WTC11 (cell line): ENCODE results near the gene UCKL1. TPM values are rescaled to one million over a fixed set of nuclear protein-coding genes. Genes with fewer than 3 reads are reported as not detected.
A peak's percentile ranks its signal among the peaks of the same experiment; 100 is the strongest.

Experiments
- ATAC-seq: fragments of 200-7000 bp; cut with Tn5 transposase; 2 replicates; pipeline ENCODE4 v1.10.0; 2021; ENCODE audit warnings: mild to moderate bottlenecking, moderate library complexity
- CTCF ChIA-PET: fragments of 300-600 bp; sonication (Branson Sonifier 250); formaldehyde crosslinking; loops from one replicate; lab custom pipeline; 2021; ENCODE audit warnings: antibody characterized with exemption; lab: Charles Lee
- POLR2A ChIA-PET: fragments of 350-600 bp; sonication (Branson Sonifier 250); formaldehyde crosslinking; loops from one replicate; lab custom pipeline; 2021; ENCODE audit warnings: antibody characterized with exemption; lab: Charles Lee
- DNase-seq: peaks from one replicate; pipeline ENCODE4 v3.0.0; 2021; ENCODE audit warnings: low spot score
- H3K27ac Mint-ChIP-seq: 2 replicates; pipeline ENCODE4 v1.8.0; 2021; ENCODE audit warnings: mixed read lengths
- H3K27me3 Mint-ChIP-seq: 2 replicates; pipeline ENCODE4 v1.8.0; 2021; ENCODE audit warnings: low read depth, mild to moderate bottlenecking, moderate library complexity, mixed read lengths
- H3K36me3 Mint-ChIP-seq: 2 replicates; pipeline ENCODE4 v1.8.0; 2021; ENCODE audit warnings: mixed read lengths
- H3K4me1 Mint-ChIP-seq: 2 replicates; pipeline ENCODE4 v1.8.0; 2022; ENCODE audit warnings: mixed read lengths
- H3K4me3 Mint-ChIP-seq: 2 replicates; pipeline ENCODE4 v1.8.0; 2021; ENCODE audit warnings: mild to moderate bottlenecking, moderate library complexity, mixed read lengths
- H3K9me3 Mint-ChIP-seq: 2 replicates; pipeline ENCODE4 v1.8.0; 2021; ENCODE audit warnings: mixed read lengths
- EMX1 ChIP-seq: fragments of 250-450 bp; sonication (Bioruptor Pico); IDR thresholded peaks from 2 replicates; pipeline ENCODE4 v1.8.0; 2021; ENCODE audit warnings: mild to moderate bottlenecking
- ETV6 ChIP-seq: sonication (generic); formaldehyde crosslinking; IDR thresholded peaks from 2 replicates; pipeline ENCODE4 v1.8.1; 2022; ENCODE audit warnings: mild to moderate bottlenecking, missing genetic modification reagents
- FOXJ3 ChIP-seq: sonication (generic); formaldehyde crosslinking; IDR thresholded peaks from 2 replicates; pipeline ENCODE4 v1.9.0; 2021; ENCODE audit warnings: missing genetic modification reagents, mild to moderate bottlenecking, borderline replicate concordance
- GABPB1 ChIP-seq: sonication (generic); formaldehyde crosslinking; IDR thresholded peaks from 2 replicates; pipeline ENCODE4 v1.8.1; 2023; ENCODE audit warnings: mild to moderate bottlenecking, missing genetic modification reagents
- GTF2I ChIP-seq: fragments of 250-450 bp; sonication (Bioruptor Pico); conservative IDR thresholded peaks from 2 replicates; pipeline ENCODE4 v1.4.0; 2021; ENCODE audit warnings: mild to moderate bottlenecking
- JAZF1 ChIP-seq: fragments of 250-450 bp; sonication (Bioruptor Pico); IDR thresholded peaks from 2 replicates; pipeline ENCODE4 v1.9.0; 2021; ENCODE audit warnings: moderate library complexity, mild to moderate bottlenecking, inconsistent platforms
- KAT7 ChIP-seq: sonication (generic); formaldehyde crosslinking; IDR thresholded peaks from 2 replicates; pipeline ENCODE4 v1.8.1; 2023; ENCODE audit warnings: missing genetic modification reagents, mild to moderate bottlenecking, borderline replicate concordance
- NFATC4 ChIP-seq: fragments of 250-450 bp; sonication (Bioruptor Pico); IDR thresholded peaks from 2 replicates; pipeline ENCODE4 v1.9.0; 2021; ENCODE audit warnings: mild to moderate bottlenecking
- PRRX2 ChIP-seq: fragments of 250-450 bp; sonication (Bioruptor Pico); IDR thresholded peaks from 2 replicates; pipeline ENCODE4 v1.8.0; 2021; ENCODE audit warnings: mild to moderate bottlenecking
- RELA ChIP-seq: sonication (generic); formaldehyde crosslinking; IDR thresholded peaks from 2 replicates; pipeline ENCODE4 v1.8.1; 2022; ENCODE audit warnings: missing genetic modification reagents, mild to moderate bottlenecking, borderline replicate concordance
- ZNF121 ChIP-seq: sonication (generic); formaldehyde crosslinking; IDR thresholded peaks from 2 replicates; pipeline ENCODE4 v1.8.0; 2023; ENCODE audit warnings: missing genetic modification reagents
- ZNF263 ChIP-seq: sonication (generic); formaldehyde crosslinking; IDR thresholded peaks from 2 replicates; pipeline ENCODE4 v1.8.1; 2022; ENCODE audit warnings: low read depth, mild to moderate bottlenecking, moderate library complexity, missing genetic modification reagents
- ZNF671 ChIP-seq: fragments of 250-450 bp; sonication (Bioruptor Pico); IDR thresholded peaks from 2 replicates; pipeline ENCODE4 v1.8.0; 2021; ENCODE audit warnings: mild to moderate bottlenecking
- total RNA-seq: library from RNA; stranded (reverse); gene quantifications from 3 replicates; pipeline ENCODE4 v1.2.3, GENCODE V29; 2021
- TF ChIP-seq, protein P1 (sequence below): fragments of 250-450 bp; sonication (Bioruptor Pico); conservative IDR thresholded peaks from 2 replicates; pipeline ENCODE4 v1.9.0; 2021; ENCODE audit warnings: mild to moderate bottlenecking
- TF ChIP-seq, protein P2 (sequence below): sonication (generic); formaldehyde crosslinking; IDR thresholded peaks from 2 replicates; pipeline ENCODE4 v1.8.1; 2022; ENCODE audit warnings: mild to moderate bottlenecking, missing genetic modification reagents, moderate library complexity, borderline replicate concordance
- TF ChIP-seq, protein P3 (sequence below): fragments of 250-450 bp; sonication (Bioruptor Pico); IDR thresholded peaks from 2 replicates; pipeline ENCODE4 v2.1.2; 2022; ENCODE audit warnings: mild to moderate bottlenecking, moderate library complexity
- TF ChIP-seq, protein P4 (sequence below): sonication (generic); formaldehyde crosslinking; conservative IDR thresholded peaks from 2 replicates; pipeline ENCODE4 v1.8.1; 2022; ENCODE audit warnings: mild to moderate bottlenecking, missing genetic modification reagents
- TF ChIP-seq, protein P5 (sequence below): sonication (generic); formaldehyde crosslinking; IDR thresholded peaks from 2 replicates; pipeline ENCODE4 v1.8.1; 2022; ENCODE audit warnings: missing genetic modification reagents, borderline replicate concordance
- TF ChIP-seq, protein P6 (sequence below): fragments of 250-450 bp; sonication (Bioruptor Pico); IDR thresholded peaks from 2 replicates; pipeline ENCODE4 v1.9.0; 2021; ENCODE audit warnings: mild to moderate bottlenecking
- TF ChIP-seq, protein P7 (sequence below): sonication (generic); formaldehyde crosslinking; IDR thresholded peaks from 2 replicates; pipeline ENCODE4 v1.8.0; 2022; ENCODE audit warnings: mild to moderate bottlenecking, missing genetic modification reagents
- TF ChIP-seq, protein P8 (sequence below): sonication (generic); formaldehyde crosslinking; IDR thresholded peaks from 2 replicates; pipeline ENCODE4 v1.8.1; 2022; ENCODE audit warnings: low read depth, missing genetic modification reagents, borderline replicate concordance
- TF ChIP-seq, protein P9 (sequence below): sonication (generic); formaldehyde crosslinking; IDR thresholded peaks from 2 replicates; pipeline ENCODE4 v1.8.0; 2022; ENCODE audit warnings: mild to moderate bottlenecking, missing genetic modification reagents
- TF ChIP-seq, protein P10 (sequence below): fragments of 250-450 bp; sonication (Bioruptor Pico); IDR thresholded peaks from 2 replicates; pipeline ENCODE4 v1.8.0; 2021; ENCODE audit warnings: mild to moderate bottlenecking

The UCKL1 gene
- total RNA-seq, 1 experiment from 2014 or later: 51.2 TPM

DNA sequence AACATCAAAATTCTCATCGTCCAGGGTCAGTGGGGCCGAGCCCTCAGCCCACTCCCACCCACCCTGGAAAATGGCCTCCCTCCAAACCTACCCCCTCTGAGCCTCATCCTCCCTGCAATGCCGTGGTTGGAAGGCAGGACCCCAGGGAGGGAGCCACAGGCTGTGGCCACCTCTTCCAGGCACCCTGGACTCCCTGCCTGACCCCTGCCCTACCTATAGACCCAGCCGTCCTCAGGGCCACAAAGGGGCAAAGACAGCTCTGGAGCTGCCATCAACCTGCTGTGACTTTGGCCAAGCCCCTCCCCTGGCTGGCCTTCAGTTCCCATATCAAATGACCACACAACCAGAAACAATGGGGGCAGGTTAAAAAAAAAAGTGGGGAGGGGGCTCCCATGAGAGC is 2.3 kb upstream of the UCKL1 start (continued):
- TF ChIP-seq KAT7 (no peak), RELA (CRISPR knock-in tag) (no peak), ZNF263 (CRISPR knock-in tag) (no peak), FOXJ3 (no peak)
- TF ChIP-seq, protein P1, sequence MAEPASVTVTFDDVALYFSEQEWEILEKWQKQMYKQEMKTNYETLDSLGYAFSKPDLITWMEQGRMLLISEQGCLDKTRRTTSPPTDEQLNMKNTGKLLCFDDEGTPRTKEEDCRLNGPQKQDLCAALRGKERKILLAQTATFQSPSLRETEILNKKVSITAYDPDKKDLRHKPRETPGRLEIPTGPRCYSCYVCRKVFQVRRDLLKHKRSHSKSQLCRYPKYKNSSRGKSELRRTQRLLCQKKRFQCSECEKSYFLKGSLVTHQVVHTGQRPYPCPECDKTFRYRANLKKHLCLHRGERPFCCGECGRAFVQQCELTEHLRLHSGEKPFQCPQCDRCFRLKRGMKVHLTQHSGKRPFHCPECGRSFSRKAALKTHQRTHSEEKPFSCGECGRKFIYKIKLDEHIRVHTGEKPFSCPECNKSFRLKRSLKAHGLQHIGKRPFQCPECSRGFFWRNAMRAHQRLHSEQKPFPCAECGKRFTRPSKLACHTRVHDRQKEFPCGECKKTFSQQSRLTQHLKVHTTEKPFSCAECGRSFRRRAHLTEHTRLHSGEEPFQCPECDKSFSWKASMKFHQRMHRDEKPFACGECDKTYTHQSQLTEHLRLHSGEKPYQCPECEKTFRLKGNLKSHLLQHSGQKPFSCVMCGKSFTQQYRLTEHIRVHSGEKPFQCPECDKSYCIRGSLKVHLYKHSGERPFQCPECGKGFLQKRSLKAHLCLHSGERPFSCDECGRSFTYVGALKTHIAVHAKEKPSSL (CRISPR knock-in tag): no peak
- TF ChIP-seq, protein P2, sequence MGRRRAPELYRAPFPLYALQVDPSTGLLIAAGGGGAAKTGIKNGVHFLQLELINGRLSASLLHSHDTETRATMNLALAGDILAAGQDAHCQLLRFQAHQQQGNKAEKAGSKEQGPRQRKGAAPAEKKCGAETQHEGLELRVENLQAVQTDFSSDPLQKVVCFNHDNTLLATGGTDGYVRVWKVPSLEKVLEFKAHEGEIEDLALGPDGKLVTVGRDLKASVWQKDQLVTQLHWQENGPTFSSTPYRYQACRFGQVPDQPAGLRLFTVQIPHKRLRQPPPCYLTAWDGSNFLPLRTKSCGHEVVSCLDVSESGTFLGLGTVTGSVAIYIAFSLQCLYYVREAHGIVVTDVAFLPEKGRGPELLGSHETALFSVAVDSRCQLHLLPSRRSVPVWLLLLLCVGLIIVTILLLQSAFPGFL (CRISPR knock-in tag): no peak
- TF ChIP-seq, protein P3, sequence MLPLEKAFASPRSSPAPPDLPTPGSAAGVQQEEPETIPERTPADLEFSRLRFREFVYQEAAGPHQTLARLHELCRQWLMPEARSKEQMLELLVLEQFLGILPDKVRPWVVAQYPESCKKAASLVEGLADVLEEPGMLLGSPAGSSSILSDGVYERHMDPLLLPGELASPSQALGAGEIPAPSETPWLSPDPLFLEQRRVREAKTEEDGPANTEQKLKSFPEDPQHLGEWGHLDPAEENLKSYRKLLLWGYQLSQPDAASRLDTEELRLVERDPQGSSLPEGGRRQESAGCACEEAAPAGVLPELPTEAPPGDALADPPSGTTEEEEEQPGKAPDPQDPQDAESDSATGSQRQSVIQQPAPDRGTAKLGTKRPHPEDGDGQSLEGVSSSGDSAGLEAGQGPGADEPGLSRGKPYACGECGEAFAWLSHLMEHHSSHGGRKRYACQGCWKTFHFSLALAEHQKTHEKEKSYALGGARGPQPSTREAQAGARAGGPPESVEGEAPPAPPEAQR (CRISPR knock-in tag): no peak

DNA sequence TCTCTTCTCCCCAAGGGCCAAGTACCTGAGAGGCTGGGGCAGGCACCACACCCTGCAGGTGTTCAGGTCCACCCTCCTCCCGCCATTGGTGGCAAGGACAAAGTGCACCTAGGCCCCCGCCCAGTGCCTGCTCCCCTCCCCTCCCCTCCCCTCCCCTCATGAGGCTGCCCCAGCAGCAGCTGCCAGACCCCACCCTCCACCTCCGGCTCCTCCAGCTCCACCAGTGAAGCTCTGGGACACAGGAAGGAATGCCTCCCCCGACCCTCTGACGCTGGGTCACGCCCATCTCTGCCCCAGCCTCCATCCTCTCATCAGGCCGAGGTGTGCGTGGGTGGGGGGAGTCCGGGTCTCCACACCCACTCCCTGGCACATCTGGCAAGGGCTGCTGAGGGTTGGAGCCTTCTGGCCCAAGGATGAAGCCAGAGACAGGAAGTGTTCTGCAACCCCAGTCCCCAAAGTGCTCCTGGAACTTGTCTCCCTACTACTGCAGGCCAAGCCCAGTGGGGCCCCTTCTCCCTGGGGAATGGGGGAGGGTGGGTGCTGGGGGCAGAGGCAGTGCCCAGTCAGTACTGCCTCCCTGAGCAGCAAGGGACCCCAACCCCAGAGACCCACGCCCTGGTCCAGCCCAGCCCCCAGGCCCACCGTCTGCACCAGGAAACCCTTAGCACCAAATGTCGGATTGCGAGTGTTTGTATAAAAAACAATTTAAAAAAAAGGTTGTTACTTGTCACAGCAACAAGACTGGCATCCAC is 1.6 kb upstream of the UCKL1 start:
- Mint-ChIP-seq H3K9me3 (peaks cover 2% of the 10 kb centered on the region; the same call in 1 of the 2 replicates), H3K4me3 (peak overlapping the region; percentile 76), H3K4me1 (peaks cover 20% of the 10 kb centered on the region), H3K27me3 (no peaks in the 10 kb centered on the region), H3K27ac (peak overlapping the region; percentile 57), H3K36me3 (peaks cover 16% of the 10 kb centered on the region)
- peak; percentile 75 for DNase-seq
- POLR2A ChIA-PET: interaction anchor here (0.6 to 1.5 kb wide), 7 partner anchors 16 to 1341 kb away, joined by 3 to 4 read pairs (median 3); partner anchors contain the start of genes SAMD10 and TPD52L2
- peak; percentile 58 for ATAC-seq
- TF ChIP-seq, protein P4, sequence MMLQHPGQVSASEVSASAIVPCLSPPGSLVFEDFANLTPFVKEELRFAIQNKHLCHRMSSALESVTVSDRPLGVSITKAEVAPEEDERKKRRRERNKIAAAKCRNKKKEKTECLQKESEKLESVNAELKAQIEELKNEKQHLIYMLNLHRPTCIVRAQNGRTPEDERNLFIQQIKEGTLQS (CRISPR knock-in tag): no peak
- TF ChIP-seq, protein P5, sequence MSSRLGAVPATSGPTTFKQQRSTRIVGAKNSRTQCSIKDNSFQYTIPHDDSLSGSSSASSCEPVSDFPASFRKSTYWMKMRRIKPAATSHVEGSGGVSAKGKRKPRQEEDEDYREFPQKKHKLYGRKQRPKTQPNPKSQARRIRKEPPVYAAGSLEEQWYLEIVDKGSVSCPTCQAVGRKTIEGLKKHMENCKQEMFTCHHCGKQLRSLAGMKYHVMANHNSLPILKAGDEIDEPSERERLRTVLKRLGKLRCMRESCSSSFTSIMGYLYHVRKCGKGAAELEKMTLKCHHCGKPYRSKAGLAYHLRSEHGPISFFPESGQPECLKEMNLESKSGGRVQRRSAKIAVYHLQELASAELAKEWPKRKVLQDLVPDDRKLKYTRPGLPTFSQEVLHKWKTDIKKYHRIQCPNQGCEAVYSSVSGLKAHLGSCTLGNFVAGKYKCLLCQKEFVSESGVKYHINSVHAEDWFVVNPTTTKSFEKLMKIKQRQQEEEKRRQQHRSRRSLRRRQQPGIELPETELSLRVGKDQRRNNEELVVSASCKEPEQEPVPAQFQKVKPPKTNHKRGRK: no peak
- TF ChIP-seq, protein P6, sequence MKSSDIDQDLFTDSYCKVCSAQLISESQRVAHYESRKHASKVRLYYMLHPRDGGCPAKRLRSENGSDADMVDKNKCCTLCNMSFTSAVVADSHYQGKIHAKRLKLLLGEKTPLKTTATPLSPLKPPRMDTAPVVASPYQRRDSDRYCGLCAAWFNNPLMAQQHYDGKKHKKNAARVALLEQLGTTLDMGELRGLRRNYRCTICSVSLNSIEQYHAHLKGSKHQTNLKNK (CRISPR knock-in tag): no peak
- TF ChIP-seq EMX1 (CRISPR knock-in tag) (no peak), KAT7 (no peak), GABPB1 (CRISPR knock-in tag) (no peak), GTF2I (no peak), NFATC4 (CRISPR knock-in tag) (no peak), ZNF671 (no peak), ETV6 (CRISPR knock-in tag) (no peak), ZNF121 (CRISPR knock-in tag) (no peak), JAZF1 (CRISPR knock-in tag) (no peak), PRRX2 (CRISPR knock-in tag) (no peak)
- TF ChIP-seq, protein P7, sequence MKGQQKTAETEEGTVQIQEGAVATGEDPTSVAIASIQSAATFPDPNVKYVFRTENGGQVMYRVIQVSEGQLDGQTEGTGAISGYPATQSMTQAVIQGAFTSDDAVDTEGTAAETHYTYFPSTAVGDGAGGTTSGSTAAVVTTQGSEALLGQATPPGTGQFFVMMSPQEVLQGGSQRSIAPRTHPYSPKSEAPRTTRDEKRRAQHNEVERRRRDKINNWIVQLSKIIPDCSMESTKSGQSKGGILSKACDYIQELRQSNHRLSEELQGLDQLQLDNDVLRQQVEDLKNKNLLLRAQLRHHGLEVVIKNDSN (CRISPR knock-in tag): no peak
- TF ChIP-seq, protein P8, sequence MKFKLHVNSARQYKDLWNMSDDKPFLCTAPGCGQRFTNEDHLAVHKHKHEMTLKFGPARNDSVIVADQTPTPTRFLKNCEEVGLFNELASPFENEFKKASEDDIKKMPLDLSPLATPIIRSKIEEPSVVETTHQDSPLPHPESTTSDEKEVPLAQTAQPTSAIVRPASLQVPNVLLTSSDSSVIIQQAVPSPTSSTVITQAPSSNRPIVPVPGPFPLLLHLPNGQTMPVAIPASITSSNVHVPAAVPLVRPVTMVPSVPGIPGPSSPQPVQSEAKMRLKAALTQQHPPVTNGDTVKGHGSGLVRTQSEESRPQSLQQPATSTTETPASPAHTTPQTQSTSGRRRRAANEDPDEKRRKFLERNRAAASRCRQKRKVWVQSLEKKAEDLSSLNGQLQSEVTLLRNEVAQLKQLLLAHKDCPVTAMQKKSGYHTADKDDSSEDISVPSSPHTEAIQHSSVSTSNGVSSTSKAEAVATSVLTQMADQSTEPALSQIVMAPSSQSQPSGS: no peak
- TF ChIP-seq, protein P9, sequence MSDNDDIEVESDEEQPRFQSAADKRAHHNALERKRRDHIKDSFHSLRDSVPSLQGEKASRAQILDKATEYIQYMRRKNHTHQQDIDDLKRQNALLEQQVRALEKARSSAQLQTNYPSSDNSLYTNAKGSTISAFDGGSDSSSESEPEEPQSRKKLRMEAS (CRISPR knock-in tag): no peak
- TF ChIP-seq, protein P10, sequence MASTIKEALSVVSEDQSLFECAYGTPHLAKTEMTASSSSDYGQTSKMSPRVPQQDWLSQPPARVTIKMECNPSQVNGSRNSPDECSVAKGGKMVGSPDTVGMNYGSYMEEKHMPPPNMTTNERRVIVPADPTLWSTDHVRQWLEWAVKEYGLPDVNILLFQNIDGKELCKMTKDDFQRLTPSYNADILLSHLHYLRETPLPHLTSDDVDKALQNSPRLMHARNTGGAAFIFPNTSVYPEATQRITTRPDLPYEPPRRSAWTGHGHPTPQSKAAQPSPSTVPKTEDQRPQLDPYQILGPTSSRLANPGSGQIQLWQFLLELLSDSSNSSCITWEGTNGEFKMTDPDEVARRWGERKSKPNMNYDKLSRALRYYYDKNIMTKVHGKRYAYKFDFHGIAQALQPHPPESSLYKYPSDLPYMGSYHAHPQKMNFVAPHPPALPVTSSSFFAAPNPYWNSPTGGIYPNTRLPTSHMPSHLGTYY: no peak
- TF ChIP-seq, all 79 proteins: peak for 0
- CTCF ChIA-PET: interaction anchor here (0.6 to 5.0 kb wide), 10 partner anchors 14 to 299 kb away, joined by 3 to 54 read pairs (median 6); partner anchors contain the start of genes LKAAEAR1, PCMTD2, PRPF6 and SAMD10
